ENCODE data around the gene PELI1.

GRCh38 chr2:64056021-64056420 is 88.2 kb downstream of the PELI1 start:
- TF ChIP-seq CTCF (IDR thresholded peaks at IDR 0.05) (no peak), POLR2A (IDR thresholded peaks at IDR 0.05) (no peak)

Measured in stomach (tissue), 4 donors.